HG03439 (cell line): ENCODE results near the gene HIBADH.
"Not testable (repeated sequence)": the region's sequence is repeated elsewhere in the genome, so short reads cannot be mapped to it uniquely, and the experiment has no call there.

Source experiments
- ATAC-seq: cut with Tn5 transposase; IDR thresholded peaks from one replicate; pipeline ENCODE4 v1.9.1; 2021; ENCODE audit warnings: mild to moderate bottlenecking, moderate library complexity; ENCODE audit not compliant: unreplicated experiment

Gene HIBADH

DNA sequence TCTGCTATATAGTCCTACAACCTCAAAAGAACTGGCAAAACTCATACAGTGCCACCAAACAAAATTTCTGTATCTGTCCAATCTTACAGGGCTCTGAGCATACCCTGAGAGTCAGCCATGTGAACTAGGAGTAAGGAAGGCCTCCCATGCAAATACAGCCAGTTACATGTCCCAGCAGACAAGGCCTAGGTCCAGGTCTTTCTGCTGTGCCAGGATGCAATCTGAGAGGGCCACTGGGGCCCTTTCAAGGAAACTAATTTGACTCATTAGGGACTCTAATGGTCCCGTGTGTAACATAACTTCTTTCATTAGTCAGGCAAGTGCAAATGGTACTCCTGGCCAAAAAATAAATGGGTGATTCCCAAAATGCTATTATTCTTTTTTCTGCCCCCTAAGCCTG lies 17.9 kb upstream of the HIBADH start:
- no peak for ATAC-seq

DNA sequence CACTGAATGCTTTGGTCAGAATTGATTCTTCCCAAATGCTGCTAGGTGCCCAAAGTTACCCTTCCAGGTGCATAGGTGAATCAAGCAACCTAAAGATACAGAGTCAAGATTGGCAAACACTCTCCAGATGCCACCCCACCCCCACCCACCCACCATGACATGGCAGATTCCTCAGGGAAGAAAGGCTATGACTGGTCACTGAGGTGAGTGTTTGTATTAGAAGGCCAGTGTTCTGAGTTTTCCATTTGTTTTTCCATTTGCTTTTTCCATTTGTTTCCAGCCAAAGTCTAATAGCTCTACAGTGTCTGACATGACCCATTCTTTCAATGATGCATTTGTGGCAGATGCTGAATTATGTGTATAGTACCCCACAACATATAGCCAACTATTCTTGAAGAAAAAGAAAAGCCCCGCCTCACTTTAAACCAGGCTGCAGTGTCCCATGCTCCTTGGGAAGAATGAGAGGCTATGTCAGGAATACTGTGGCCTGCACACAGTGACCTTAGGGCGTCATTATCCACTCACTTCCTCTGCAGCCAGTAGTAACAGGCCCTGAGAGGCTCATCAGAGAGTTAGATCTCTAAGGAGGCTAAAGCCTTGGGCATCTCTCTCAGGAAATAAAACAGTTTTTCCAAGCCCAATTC lies 16.1 kb upstream of the HIBADH start:
- ATAC-seq = no peak

DNA sequence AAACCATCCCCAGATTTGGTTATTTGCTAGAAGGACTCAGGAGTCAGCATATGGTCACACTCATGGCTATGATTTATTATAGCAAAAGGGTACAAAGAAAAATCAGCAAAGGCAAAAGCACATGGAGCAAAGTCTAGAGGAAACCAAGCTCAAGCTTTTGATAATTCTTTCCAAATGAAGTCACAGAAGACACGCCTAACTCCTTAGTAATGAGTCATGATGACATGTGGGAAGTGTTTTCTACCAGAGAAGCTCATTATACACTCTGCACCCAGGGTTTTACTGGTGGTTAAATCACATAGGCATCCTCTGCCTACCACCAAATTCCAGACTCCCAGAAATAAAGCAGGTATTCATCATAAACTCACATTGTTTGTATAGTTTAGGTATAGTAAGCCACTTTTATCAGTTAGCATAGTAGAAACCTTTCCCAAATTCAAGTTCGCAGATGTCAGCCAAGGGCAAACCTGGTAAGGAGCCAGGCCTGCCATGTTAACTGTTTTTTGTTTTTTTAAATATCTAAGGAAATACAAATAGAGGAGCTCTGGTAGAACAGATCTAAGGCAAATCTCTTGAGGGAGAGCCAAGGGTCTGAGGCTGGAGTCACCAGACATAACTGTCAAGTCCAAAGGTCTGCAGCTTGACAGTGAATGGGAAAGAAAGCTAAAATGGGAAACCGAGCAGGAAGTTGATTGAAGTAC lies 15.4 kb upstream of the HIBADH start:
- no peak for ATAC-seq

DNA sequence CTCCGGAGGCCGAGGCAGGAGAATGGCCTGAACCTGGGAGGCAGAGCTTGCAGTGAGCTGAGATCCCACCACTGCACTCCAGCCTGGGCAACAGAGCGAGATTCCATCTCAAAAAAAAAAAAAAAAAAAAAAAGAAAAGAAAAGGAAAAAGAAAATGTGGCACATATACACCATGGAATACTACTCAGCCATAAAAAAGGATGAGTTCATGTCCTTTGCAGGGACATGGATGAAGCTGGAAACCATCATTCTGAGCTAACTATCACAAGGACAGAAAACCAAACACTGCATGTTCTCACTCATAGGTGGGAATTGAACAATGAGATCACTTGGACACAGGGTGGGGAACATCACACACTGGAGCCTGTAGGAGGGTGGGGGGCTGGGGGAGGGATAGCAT lies 11.4 kb upstream of the HIBADH start:
- not testable (repeated sequence) for ATAC-seq

DNA sequence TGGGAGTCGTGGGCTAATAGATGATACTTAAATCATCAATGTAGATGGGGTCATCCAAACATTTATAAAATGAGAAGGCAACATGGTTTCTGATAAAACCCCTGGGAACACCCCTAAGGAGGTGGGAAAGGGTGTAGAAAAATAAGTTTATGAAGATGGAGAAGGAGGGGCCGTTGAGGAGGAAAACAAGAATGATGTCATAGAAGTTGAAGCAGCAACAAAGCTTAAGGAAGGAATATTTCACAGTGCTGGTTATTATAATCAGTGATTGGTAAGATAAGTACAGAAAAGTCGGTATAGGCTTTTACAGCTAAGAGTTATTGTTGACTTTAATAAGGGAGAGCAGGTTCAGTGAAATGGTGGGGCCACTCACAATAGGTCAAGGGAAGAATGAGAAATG lies 9.0 kb upstream of the HIBADH start:
- no peak for ATAC-seq

DNA sequence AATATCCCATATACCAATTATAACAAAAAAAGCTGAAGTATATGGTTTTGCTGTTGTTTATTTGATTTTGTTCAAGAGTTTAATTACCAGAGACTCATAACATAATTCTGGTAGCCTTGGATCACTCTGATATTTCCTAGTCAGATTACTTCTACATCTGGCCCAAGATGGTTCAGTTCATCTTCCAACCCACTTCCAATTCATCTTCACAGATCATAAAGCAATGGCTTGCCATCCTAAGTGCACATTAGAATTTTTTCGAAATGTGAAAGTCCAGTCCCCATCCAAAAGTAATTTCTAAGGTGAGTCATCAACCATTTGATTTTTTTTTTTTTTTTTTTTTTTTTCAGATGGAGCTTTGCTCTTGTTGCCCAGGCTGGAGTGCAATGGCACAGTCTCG lies 8.0 kb upstream of the HIBADH start:
- no peak for ATAC-seq

DNA sequence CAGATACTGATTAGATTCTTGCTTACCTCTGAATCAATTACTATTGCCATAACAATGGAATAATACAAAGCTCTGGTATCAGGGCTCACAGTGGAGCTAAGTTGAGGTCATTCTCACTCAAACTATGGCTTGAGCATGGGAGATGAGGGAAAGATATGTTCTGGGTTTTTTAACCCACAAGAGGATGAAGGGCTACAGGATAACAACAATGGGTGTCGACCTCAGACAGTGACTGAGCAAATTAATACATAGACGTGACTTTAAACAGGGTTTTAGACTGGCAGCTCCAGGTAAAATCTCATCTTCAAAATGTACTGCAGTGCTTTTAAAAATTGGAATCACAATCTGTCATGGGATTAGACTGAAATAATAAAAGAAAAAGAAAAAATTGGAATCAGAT lies 7.5 kb upstream of the HIBADH start:
- ATAC-seq = no peak

DNA sequence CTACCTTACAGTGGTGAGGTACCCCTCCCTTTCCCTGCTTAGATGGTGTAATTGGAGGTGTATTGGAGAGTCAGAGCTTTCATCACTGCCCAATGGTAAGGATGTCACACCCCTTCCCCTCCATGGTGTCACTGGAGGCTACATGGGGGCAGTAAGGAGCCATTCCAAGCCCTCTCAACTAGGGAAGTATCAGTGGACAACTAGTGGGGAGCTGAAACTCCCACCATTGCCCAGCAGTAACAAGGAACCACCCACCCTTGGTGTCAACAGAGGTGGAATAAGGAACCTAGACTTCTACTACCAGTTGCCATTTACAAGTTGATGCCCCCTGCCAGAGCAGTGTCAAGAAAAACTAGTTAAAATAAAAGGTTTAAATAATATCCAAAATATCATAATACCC lies 2.8 kb upstream of the HIBADH start:
- no peak for ATAC-seq

DNA sequence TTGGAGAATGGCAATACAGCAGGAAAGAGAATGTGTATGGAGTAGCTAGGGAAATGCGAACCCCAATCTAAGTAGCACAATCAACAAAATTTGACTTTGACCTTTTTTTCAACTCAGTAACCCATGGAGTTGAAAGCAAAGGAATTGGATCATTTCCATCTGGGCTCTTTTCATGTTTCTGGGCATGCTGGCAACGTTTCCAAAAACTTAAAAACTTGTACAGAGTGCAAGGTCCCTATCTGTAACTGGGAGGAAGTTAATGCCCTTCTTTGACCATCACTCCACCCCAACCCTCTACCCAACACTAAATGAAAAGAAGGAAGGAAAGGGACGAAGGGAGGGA lies 1.3 kb upstream of the HIBADH start:
- ATAC-seq = no peak

DNA sequence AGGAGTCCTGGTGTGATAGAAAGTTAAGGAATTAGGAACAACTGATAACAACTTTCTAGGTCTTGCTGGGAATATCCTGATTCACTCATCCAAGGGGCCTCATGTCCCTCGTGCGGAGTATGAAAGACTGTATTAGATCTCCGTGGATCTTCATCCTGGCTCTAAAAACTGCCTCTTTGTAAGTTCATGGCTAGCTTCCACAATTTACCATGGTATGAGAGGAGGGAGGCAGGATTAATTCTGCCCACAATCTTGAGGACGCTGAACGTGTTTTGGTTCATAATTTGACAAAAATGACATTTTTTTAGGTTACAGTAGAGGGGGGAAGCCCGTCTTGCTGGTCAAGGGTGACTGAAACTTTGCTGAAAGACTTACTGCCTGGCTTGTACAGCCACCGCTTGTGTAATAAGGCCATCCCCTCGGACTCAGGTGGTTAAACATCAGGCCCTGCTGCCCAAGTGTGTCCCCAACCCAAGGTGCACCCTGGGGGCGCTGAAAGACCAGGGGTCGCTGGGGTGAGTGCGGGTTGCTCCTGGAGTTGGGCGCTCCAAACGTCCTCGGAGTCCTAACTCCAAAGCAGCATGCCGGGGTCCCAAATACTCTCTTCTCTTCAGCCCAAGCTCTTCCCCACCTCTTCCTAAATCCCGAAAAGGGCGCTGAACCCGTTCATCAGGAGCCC lies 733 bp downstream of the HIBADH start:
- ATAC-seq = no peak

DNA sequence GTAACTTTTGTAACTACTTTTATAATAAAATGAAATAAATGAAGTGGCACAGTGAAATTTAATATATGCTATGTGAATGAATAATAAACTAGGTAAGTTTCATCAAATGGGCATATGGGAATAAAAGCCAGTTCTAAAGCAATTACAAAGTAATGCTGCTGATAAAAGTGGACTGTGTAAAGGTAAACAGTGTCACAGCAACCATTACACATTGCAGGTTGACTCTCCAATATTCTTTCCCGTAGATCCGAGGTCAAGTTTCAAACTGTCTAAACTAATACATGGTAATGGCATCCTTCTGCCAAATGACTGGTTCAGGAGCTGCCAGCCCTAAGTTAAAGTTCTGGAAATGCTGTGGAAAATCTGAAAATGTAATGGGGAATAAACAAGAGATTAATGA lies 6.0 kb downstream of the HIBADH start:
- no peak for ATAC-seq

DNA sequence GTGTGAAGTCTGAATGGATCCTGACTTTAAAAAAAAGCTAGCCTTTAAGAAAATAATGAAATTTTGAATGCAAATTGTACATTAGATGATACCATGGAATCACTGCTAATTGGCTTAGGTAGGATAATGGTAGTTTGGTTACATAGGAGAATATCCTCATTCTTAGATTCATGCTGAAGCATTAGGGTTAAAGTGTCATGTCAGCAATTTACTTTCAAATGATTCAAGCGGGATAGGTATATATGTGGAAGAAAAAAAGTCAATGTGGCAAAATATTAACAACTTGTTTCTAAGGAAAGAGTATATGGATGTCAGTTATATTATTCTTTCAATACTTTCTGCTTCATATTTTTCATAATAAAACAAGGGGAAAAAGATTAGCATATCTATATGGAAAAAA lies 7.5 kb downstream of the HIBADH start:
- ATAC-seq = no peak

DNA sequence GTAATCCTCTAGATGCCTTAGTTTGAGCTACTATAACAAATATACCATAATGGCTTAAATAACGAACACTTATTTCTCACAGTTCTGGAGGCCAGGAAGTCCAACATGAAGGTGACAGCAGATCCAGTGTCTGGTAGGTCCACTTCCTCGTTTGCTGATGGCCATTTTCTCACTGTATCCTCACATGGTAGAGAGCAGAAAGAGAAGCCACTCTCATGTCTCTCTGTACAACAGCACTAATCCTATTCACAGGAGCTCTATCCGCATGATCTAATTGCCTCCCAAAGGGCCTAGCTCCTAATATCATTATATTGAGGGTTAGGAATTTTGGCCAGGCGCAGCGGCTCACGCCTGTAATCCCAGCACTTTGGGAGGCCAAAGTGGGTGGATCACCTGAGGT lies 10.2 kb downstream of the HIBADH start:
- ATAC-seq = no peak

DNA sequence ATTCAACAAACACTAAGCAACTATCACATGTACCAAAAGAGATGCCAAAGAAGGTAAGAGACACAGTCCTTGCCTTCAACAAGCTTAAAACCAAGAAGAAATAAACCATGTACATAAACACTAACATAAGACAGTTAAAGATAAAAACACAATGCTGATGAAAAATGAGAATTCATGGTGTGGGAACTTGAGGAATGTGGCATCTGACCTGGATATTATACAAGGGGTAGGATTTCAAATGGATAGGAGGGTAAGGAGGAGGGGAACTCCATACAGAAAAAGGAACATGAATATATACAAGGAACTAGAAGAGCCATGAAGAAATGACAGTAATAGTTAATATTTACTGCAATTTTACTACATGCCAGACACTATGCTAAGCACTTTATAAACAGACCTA lies 11.0 kb downstream of the HIBADH start:
- ATAC-seq = no peak

DNA sequence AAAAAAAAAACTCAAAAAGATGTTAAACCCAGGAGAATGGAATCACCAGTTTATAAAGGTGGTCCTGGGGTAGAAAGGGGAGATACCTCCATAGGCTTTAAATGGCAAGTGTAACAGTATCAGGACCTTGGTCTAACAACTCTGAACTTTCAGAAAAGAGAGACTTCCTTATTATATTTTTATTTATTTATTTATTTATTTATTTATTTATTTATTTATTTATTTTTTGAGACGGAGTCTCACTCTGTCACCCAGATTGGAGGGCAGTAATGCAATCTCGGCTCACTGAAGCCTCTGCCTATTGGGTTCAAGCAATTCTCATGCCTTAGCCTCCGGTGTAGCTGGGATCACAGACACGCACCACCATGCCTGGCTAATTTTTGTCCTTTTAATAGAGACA lies 12.4 kb downstream of the HIBADH start:
- no peak for ATAC-seq

DNA sequence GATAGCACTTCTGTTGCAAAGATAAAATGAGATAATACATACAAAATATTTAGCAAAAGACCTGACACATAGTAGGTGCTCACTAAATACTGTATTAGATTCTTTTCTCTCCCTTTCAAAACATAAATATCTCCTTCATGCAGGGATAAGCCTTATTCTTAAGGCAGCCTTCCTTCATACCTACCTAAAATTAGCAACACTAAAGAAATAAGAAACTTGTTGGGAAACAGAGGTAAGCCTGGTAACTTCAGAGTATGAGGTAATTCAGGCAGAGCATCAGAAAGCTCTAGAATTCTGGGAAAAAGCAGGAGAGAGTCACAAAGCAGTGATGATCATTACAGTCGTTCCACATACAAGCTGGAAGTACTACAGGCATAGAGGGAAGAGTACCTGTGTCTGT lies 15.2 kb downstream of the HIBADH start:
- ATAC-seq = no peak

DNA sequence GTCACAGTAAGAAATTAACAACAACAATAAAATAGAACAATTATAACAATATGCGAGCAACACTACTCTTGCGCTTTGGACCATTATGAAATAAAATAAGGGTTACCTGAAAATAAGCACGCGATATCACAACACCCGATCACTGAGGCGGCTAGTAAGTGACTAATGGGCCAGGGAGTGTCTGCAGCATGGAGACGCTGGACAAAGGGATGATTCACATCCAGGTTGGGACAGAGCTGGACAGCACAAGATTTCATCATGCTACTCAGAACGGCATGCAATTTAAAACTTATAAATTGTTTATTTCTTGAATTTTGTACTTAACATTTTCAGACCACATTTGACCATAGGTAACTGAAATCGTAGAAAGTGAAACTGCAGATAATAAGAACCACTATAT lies 15.6 kb downstream of the HIBADH start:
- ATAC-seq = no peak

DNA sequence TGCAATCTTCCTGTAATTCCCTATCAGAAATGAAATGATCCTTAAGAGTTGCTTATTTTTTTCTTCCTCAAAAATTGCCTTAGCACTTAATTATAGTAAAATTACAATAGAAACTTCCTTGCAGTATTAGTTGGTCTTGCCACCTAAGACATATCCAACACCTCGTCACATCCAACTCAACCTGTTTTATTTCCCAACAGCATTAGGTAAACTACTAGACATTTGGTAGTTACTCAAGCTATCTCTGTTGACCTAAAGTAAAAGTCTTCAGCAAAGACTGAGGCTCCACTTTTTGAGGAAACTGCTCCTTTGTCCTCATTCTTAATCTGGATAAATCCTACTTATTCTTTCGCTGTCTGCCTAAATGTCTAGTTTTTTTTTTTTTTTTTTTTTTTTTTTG lies 20.4 kb downstream of the HIBADH start:
- no peak for ATAC-seq

DNA sequence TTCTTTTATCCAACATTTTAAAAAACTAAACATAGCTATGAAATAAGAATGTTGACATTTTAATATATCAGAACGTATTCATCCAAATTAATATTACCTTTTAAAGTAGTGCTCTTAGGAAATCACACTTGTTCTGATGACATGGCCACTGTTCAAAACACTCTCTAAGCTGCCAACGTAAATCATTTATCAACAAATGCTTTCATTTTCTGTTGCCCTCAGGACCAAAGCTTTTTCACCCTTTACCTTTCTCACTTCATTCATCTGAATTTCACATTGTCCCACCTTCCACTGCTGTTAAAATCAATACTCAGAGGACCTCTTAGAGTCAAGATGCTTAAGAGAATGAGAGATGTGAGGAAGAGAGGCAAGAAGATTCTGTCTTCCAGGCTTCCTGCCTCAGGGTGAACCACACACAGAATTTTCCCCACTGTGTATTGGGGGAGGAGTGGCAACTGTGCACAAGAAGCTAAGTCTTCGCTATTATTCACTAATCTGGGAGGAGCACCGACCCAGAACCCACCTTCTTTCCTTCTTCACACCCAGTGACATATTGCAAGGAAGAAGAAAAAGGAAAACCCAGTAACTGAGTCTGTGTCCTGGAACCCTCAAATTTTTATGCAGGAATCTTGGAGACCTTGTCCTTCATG lies 21.0 kb downstream of the HIBADH start:
- no peak for ATAC-seq

DNA sequence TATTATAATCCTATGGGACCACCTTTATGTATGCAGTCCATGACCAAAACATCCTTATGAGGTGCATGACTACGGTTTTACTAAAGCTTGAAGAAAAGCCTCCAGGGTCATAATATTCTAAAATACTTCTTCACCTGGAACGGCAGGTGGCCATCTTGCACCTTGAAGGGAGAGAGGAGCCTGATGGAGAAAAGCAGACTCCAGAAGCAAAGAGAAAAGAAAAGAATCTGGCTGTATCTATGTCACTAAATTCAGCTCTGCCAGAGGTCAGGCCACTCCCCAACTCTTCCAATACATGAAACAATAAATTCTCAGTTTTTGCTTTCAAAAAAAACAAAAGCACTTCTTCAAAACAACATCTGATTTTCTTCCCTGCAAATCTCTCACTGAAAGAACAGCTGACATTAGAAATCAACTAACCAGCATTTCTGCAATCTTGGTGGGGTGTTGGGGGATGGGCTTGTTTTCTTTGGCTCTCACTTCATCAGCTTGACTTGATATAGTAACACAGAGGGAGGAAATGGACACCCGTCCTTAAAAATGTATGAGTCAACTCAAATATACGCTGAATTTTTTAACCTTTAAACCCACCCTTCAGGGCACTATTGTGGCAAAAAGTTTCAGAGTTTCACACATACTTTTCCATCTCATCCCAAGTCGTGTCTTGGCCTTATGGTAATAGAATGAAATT lies 21.7 kb downstream of the HIBADH start:
- ATAC-seq = no peak

DNA sequence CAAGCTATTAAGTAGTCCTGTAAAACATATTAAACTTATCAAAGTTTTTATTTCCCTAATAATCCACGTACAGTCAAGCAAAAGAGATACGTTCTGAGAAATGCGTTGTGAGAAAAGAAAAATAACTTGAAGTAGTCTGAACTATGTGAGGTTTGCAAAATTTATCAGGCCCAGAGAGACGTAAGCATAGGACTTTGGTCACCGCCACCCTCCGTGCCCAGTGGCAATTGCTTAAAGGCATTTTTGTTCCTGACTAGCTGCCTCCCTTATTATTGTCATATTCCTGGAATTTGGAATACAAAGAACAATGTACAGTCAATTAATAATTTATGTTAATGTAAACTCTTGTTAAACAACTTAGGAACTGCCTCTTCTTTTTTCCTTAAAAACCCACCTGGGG lies 22.8 kb downstream of the HIBADH start:
- no peak for ATAC-seq
